Measurements from ENCODE around the gene SIM1.

SIM1 gene

DNA sequence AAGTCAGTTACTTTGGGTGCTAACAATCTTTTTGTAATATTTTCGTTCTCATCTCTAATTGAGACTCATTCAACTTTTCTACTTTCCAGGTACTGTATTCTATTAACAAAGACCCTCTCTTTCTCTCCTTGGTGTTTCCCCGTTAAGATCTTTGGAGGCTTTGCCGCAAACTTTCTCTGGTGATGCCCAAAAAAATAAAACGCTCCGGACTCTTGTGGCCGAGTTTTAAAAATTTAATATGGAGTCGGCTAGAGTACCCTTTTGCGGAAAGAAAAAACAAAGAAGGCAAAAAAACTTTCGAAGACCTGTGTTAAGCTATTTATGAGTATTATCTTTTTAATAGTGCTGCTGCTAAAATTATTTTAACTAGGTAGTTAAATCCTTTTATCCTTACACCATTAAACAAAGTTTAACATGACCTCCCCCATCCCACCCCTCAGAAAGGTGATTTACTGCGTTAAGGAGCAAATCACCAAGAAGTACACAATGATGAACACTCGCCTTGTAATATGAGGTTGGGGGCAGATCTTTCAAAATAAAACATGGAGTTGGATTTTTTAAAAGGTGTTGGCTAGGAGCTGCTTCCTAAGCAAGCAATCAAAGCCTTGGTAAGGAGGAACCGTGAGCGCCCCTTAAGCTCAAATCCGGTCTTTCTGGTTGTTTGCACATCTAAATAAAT is 10.0 kb downstream of the SIM1 start:
- TF ChIP-seq, protein P1, sequence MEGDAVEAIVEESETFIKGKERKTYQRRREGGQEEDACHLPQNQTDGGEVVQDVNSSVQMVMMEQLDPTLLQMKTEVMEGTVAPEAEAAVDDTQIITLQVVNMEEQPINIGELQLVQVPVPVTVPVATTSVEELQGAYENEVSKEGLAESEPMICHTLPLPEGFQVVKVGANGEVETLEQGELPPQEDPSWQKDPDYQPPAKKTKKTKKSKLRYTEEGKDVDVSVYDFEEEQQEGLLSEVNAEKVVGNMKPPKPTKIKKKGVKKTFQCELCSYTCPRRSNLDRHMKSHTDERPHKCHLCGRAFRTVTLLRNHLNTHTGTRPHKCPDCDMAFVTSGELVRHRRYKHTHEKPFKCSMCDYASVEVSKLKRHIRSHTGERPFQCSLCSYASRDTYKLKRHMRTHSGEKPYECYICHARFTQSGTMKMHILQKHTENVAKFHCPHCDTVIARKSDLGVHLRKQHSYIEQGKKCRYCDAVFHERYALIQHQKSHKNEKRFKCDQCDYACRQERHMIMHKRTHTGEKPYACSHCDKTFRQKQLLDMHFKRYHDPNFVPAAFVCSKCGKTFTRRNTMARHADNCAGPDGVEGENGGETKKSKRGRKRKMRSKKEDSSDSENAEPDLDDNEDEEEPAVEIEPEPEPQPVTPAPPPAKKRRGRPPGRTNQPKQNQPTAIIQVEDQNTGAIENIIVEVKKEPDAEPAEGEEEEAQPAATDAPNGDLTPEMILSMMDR (IDR thresholded peaks at IDR 0.05), result no peak
- TF ChIP-seq ZFX (IDR thresholded peaks at IDR 0.05; ENCODE audit: borderline replicate concordance), result no peak
- peak overlapping the region; percentile 46; the same call in 1 of the 2 replicates for H3K27ac ChIP-seq

DNA sequence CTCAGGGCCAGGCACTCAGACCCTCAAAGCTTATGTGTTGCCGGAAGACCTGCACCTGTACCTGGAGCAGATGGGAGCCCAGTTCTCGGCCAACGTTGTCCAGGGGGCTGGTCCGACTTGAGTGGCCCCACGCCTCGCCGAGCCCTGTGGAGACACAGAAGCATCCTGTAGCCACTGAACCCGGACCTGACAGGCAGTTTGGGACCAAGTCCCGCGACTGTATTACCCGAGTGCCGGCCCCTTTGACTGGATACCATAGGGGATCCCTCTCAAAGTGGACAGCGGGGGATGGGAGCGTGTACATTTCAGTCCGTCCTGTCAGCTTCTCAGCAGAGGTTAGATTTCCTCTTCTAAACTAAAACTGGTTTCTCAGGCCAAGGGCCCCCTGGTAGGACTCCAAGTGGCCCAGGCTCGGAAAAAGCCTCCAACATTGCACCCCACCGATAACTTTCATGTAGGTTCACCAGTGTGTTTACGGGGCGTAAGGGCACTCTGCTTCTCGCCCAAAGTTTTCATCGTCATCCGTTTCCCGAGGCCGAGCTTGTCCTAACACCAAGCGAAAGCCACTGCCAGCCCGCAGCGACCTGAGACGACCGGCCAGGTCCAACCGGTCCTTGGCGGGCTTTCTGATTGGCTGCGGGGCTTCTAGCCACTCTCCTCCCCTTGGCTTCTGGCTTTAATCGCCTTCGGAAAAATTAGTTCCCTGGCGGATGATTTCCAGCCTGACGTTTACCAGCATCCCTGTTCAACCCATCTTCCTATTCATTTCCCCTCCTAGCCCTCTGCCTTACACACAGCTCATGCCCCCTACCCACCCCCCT is 10.8 kb downstream of the SIM1 start:
- TF ChIP-seq, protein P1 (IDR thresholded peaks at IDR 0.05), result no peak
- no peak for TF ChIP-seq ZFX (IDR thresholded peaks at IDR 0.05; ENCODE audit: borderline replicate concordance)
- peak overlapping the region; percentile 46; the same call in 1 of the 2 replicates for H3K27ac ChIP-seq

DNA sequence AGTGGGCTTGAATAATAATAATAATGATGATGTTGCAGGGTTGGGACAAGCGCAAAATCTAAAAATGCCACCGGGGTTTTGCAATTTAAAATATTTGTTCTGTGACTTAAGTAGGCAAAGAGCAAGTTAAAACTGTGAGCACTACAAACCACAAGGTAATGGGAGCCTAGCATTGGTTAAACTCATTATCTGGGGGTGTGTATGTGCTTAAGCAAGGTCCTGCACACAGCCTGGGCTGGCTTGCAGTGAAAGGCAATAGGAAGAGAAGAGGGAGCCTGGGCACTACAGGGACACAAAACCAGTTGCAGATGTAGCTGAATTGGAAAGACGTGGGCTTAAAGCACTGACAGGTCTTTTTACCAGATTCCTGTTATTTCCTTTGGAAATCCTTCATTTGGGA is 11.7 kb downstream of the SIM1 start:
- no peak overlapping the region for H3K27ac ChIP-seq
- no peak for TF ChIP-seq ZFX (IDR thresholded peaks at IDR 0.05; ENCODE audit: borderline replicate concordance)
- TF ChIP-seq, protein P1 (IDR thresholded peaks at IDR 0.05), result no peak

DNA sequence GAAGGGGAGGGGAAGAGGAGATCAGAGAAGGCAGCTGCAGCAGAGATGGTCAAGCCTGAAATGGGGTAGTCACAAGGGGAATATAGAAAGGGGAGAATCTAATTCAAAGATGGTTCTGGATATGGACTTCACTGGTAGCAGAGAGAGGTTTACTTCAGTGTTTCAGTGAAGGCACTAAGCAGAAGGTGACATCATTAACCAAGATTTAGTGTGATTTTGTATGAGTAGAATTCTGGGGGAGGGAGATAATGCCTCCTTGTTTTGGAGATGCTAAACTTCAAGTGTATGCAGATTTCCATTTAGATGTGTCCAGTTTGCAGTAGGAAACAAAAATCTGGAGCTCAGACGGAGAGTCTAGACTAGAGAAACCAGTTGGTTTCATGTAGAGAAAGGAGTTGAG is 13.1 kb downstream of the SIM1 start:
- no peak overlapping the region for H3K27ac ChIP-seq
- TF ChIP-seq, protein P1 (IDR thresholded peaks at IDR 0.05), result no peak
- no peak for TF ChIP-seq ZFX (IDR thresholded peaks at IDR 0.05; ENCODE audit: borderline replicate concordance)

DNA sequence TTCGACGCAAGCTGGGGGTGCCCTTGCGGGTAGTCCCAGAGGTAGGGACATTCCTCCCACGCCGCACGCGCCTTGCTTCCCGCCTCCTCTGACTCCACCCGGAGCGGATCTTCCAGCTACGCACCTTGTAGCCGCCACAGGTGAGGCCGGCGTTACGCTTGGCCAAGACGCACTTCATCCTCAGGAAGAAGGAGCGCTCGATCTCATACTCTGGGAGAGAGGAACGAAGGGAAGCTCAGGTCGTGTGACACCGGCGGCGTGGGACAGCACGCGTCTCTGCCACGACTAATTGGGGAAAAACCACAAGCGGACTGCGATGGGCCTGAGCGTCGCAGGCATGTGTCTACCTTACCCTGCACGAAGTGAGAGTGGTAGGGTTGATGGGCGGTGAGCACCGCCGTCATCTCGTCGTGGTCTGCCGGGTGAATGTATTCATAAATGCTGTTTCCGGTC is 15.5 kb downstream of the SIM1 start:
- TF ChIP-seq ZFX (IDR thresholded peaks at IDR 0.05; ENCODE audit: borderline replicate concordance), result no peak
- TF ChIP-seq, protein P1 (IDR thresholded peaks at IDR 0.05), result no peak

DNA sequence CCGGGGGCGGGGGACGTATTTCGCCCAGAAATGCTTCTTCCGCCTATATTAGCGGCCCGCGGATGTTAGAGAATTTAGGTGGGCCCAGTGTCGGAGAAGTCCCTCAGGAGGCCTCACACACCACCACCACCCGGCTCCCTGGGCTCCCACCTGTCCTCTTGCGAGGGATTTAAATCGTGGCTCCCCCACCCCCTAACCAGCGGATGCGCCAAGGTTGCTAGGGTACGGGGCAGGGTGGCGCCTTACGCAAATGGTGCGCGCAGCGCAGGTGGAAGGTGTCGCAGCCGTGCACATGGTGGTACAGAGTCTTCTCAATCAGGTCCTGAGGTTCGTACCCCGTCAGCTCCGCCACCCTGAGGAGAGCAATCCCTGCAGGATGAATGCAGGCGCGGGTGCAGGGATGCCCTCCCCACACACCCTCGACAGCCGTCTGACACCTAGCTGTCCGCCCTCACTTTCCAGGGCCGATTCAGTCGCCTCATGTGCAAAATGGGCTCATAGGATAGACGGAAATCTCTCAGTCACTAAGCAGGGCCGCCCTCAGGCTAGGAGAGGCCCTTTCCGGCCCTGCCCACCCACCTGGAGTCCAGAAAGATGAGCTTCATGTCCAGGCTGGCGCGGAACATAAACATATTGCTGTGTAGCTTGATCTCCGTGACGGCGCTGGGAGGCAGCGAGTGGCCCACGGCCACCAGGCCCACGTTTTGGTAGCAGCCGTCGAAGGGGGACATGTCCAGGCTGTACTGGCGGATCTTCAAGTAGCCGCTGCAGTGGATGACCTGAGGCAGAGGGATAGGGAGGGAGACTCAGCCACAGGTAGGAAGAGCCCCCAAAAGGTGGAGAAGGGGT is 16.6 kb downstream of the SIM1 start:
- no peak overlapping the region for H3K27ac ChIP-seq
- TF ChIP-seq, protein P1 (IDR thresholded peaks at IDR 0.05), result no peak

More for the DNA sequence above, 15.5 kb downstream of the SIM1 start:
- no peak overlapping the region for H3K27ac ChIP-seq

Measured in 22Rv1 (cell line).